ENCODE results near the gene MT3.

GRCh38 chr16:56629531-56629930, 40.2 kb downstream of the MT3 start:
- TF ChIP-seq CTCF (conservative IDR thresholded peaks at IDR 0.05) (no peak), EZH2 (IDR thresholded peaks at IDR 0.05; ENCODE audit: low read depth) (no peak)

Measured in PC-9 (cell line).